K562 (cell line): ENCODE results near the gene PYGM. TPM values are rescaled to one million over a fixed set of nuclear protein-coding genes. Genes with fewer than 3 reads are reported as not detected.

Experiments
- ATAC-seq: fragments of 200-7000 bp; cut with Tn5 transposase; 3 replicates; pipeline ENCODE4 v1.9.1; 2020; ENCODE audit warnings: moderate library complexity
- BruUV-seq: library from RNA; stranded (reverse); fragments of 400-500 nt; replicated peaks from 2 replicates; lab custom pipeline; 2021; lab: Mats Ljungman, UMichigan
- CTCF ChIA-PET: fragments of 300-600 bp; formaldehyde crosslinking; extraction: SDS; loops from one replicate; lab custom pipeline; 2021; ENCODE audit warnings: low intra/inter-chr PET ratio; lab: Yijun Ruan, JAX
- POLR2A ChIA-PET: fragments of 300-600, 350-650 bp; sonication (Branson Sonifier 250); formaldehyde crosslinking; extraction: SDS; loops from one replicate; lab custom pipeline; 2021; ENCODE audit warnings: antibody characterized with exemption, inconsistent platforms; lab: Yijun Ruan, JAX
- DNase-seq, 4 experiments: peaks; one replicate each; pipeline versions ENCODE4 v3.0.0 to v3.0.0-alpha.2; 2011 to 2018; ENCODE audit warnings: low spot score in 3 of 4, mixed read lengths in 3 of 4; ENCODE audit errors: extremely low read depth in 1 of 4
- FAIRE-seq: peaks from 2 replicates; lab custom pipeline; 2011; peaks lifted over from hg19 to GRCh38; lab: Jason Lieb, UNC
- H2AFZ ChIP-seq: 2 replicates; pipeline ENCODE4 v1.6.0; 2011; ENCODE audit warnings: low read depth, low read length, control low read depth, inconsistent platforms
- H3K27ac ChIP-seq: fragments of 200-600 bp; 3 replicates; pipeline ENCODE4 v1.8.0; 2011; ENCODE audit warnings: low read depth, mild to moderate bottlenecking, control low read depth, inconsistent platforms, low read length, moderate library complexity, mixed read lengths; ENCODE audit errors: extremely low read depth
- H3K27me3 ChIP-seq, 2 experiments: fragments of 300-600 bp in 1 of 2; 2 replicates in 1 of 2; 3 replicates in 1 of 2; pipeline versions ENCODE4 v1.6.0 to v1.8.0; 2011; ENCODE audit warnings: inconsistent platforms in 2 of 2, low read length in 2 of 2, mild to moderate bottlenecking in 1 of 2, mixed read lengths in 1 of 2, moderate library complexity in 1 of 2; ENCODE audit not compliant: control insufficient read depth in 2 of 2, insufficient read depth in 2 of 2
- H3K36me3 ChIP-seq: fragments of 300-600 bp; 3 replicates; pipeline ENCODE4 v1.8.0; 2011; ENCODE audit warnings: mild to moderate bottlenecking, low read length, inconsistent platforms; ENCODE audit not compliant: control insufficient read depth, insufficient read depth
- H3K4me1 ChIP-seq, 2 experiments: fragments of 200-600 bp in 1 of 2; replicated peaks in 1 of 2; 2 replicates in 1 of 2; 3 replicates in 1 of 2; pipeline versions ENCODE4 v1.5.1 to v1.8.0; 2011; ENCODE audit warnings: inconsistent platforms in 2 of 2, low read length in 2 of 2, mild to moderate bottlenecking in 1 of 2, mixed read lengths in 1 of 2, moderate library complexity in 1 of 2; ENCODE audit not compliant: control insufficient read depth in 2 of 2, insufficient read depth in 2 of 2
- H3K4me2 ChIP-seq: 2 replicates; pipeline ENCODE4 v1.6.1; 2011; ENCODE audit warnings: low read length, control low read depth, inconsistent platforms, mixed read lengths; ENCODE audit not compliant: insufficient read depth
- H3K4me3 ChIP-seq: fragments of 200-600 bp; sonication (generic), shearing (Covaris generic); 2 replicates; pipeline ENCODE4 v1.5.1; 2016; ENCODE audit warnings: control low read depth, inconsistent platforms
- H3K79me2 ChIP-seq: fragments of 200-600 bp; 3 replicates; pipeline ENCODE4 v1.8.0; 2011; ENCODE audit warnings: low read length, inconsistent platforms; ENCODE audit not compliant: control insufficient read depth, insufficient read depth
- H3K9ac ChIP-seq, 2 experiments: 2 replicates each; pipeline versions ENCODE4 v1.6.0 to v1.6.1; 2011; ENCODE audit warnings: low read depth in 2 of 2, low read length in 2 of 2, control low read depth in 1 of 2, inconsistent platforms in 1 of 2, mild to moderate bottlenecking in 1 of 2, mixed read lengths in 1 of 2; ENCODE audit not compliant: insufficient read depth in 1 of 2
- H3K9me1 ChIP-seq: one replicate; pipeline ENCODE4 v1.6.0; 2011; ENCODE audit warnings: inconsistent platforms, mild to moderate bottlenecking, low read length, moderate library complexity; ENCODE audit not compliant: control insufficient read depth, insufficient read depth
- H3K9me3 ChIP-seq: replicated peaks from 2 replicates; pipeline ENCODE4 v1.5.1; 2011; ENCODE audit warnings: low read depth, low read length, inconsistent platforms; ENCODE audit not compliant: control insufficient read depth, insufficient read depth
- H4K20me1 ChIP-seq: replicated peaks from 2 replicates; pipeline ENCODE4 v1.6.1; 2011; ENCODE audit warnings: low read length, inconsistent platforms, mixed read lengths; ENCODE audit not compliant: control insufficient read depth, insufficient read depth
- AFF4 ChIP-seq: sonication (generic); formaldehyde crosslinking; IDR thresholded peaks from 2 replicates; pipeline ENCODE4 v1.8.0; 2023; ENCODE audit warnings: mild to moderate bottlenecking, missing genetic modification reagents
- BRD4 ChIP-seq: fragments of 200-600 bp; sonication (generic); IDR thresholded peaks from 2 replicates; pipeline ENCODE4 v1.6.1; 2017; ENCODE audit warnings: inconsistent platforms
- CHD1 ChIP-seq: fragments of 200-600 bp; sonication (generic); IDR thresholded peaks from one replicate; pipeline ENCODE4 v1.6.1; 2012; ENCODE audit warnings: mild to moderate bottlenecking, moderate library complexity, low read length, inconsistent platforms
- CREB3 ChIP-seq: fragments of 450-650 bp; conservative IDR thresholded peaks from 2 replicates; pipeline ENCODE4 v1.6.1; 2016; ENCODE audit warnings: missing genetic modification characterization, low read depth, mild to moderate bottlenecking, missing compliant biosample characterization, moderate library complexity
- FOXJ3 ChIP-seq: sonication (generic); formaldehyde crosslinking; IDR thresholded peaks from 2 replicates; pipeline ENCODE4 v1.4.0; 2020; ENCODE audit warnings: mild to moderate bottlenecking, missing genetic modification reagents
- KLF6 ChIP-seq: fragments of 250-450 bp; sonication (Bioruptor Pico); IDR thresholded peaks from 2 replicates; pipeline ENCODE4 v1.4.0; 2020; ENCODE audit warnings: mild to moderate bottlenecking, moderate library complexity, borderline replicate concordance
- L3MBTL2 ChIP-seq: fragments of 450-650 bp; IDR thresholded peaks from 2 replicates; pipeline ENCODE4 v1.6.1; 2016; ENCODE audit warnings: mild to moderate bottlenecking, moderate library complexity
- MYC ChIP-seq, 2 experiments: fragments of 250-450 bp in 1 of 2; sonication (Bioruptor Pico) in 1 of 2; IDR thresholded peaks; 2 replicates each; pipeline versions ENCODE4 v1.5.1 to v1.6.1; 2012 to 2021; ENCODE audit warnings: low read depth in 2 of 2, borderline replicate concordance in 1 of 2, improper control_type of control experiment in 1 of 2, low read length in 1 of 2, mild to moderate bottlenecking in 1 of 2, moderate library complexity in 1 of 2
- NCOR1 ChIP-seq: fragments of 450-650 bp; IDR thresholded peaks from 2 replicates; pipeline ENCODE4 v1.6.1; 2016; ENCODE audit warnings: mild to moderate bottlenecking, moderate library complexity
- PCBP2 ChIP-seq: fragments of 200-400 bp; formaldehyde crosslinking; IDR thresholded peaks from 2 replicates; pipeline ENCODE4 v1.6.1; 2018; ENCODE audit warnings: low read length, low read depth, mild to moderate bottlenecking, moderate library complexity; ENCODE audit not compliant: poor library complexity, severe bottlenecking
- PHF8 ChIP-seq: fragments of 200-600 bp; sonication (generic); IDR thresholded peaks from 2 replicates; pipeline ENCODE4 v1.6.1; 2012; ENCODE audit warnings: mixed run types, mild to moderate bottlenecking, inconsistent platforms, low read length, moderate library complexity, borderline replicate concordance
- PRMT5 ChIP-seq: sonication (generic); formaldehyde crosslinking; IDR thresholded peaks from 2 replicates; pipeline ENCODE4 v1.5.0; 2020; ENCODE audit warnings: missing genetic modification reagents
- RBBP5 ChIP-seq: fragments of 200-600 bp; sonication (generic); IDR thresholded peaks from 2 replicates; pipeline ENCODE4 v1.6.1; 2012; ENCODE audit warnings: borderline replicate concordance, mild to moderate bottlenecking, low read length, control low read depth, inconsistent platforms; ENCODE audit not compliant: insufficient read depth, poor library complexity, severe bottlenecking
- SIN3A ChIP-seq, 2 experiments: fragments of 150-350 bp in 1 of 2; IDR thresholded peaks; 2 replicates each; pipeline ENCODE4 v1.6.1; 2011 to 2016; ENCODE audit warnings: borderline replicate concordance in 2 of 2, low read depth in 2 of 2, low read length in 2 of 2, mild to moderate bottlenecking in 2 of 2, moderate library complexity in 2 of 2; ENCODE audit not compliant: control insufficient read depth in 1 of 2
- SUPT5H ChIP-seq: fragments of 450-650 bp; IDR thresholded peaks from 2 replicates; pipeline ENCODE4 v1.6.1; 2016
- ZFX ChIP-seq: sonication (generic); formaldehyde crosslinking; IDR thresholded peaks from 2 replicates; pipeline ENCODE4 v1.8.0; 2022; ENCODE audit warnings: mild to moderate bottlenecking, missing genetic modification reagents, moderate library complexity
- ZNF263 ChIP-seq: sonication (generic); formaldehyde crosslinking; IDR thresholded peaks from 2 replicates; pipeline ENCODE4 v1.8.0; 2022; ENCODE audit warnings: mild to moderate bottlenecking, missing genetic modification reagents, borderline replicate concordance
- WGBS: fragments of 100-300 bp; shearing (Covaris generic); methylation state at CpG from one replicate; pipeline ENCODE4 v1.1.6; 2016; ENCODE audit warnings: low coverage, mixed read lengths; ENCODE audit not compliant: insufficient coverage; ENCODE audit errors: missing lambda C conversion rate; 5-methylcytosine and 5-hydroxymethylcytosine counted together
- in situ Hi-C: fragments of 300-500 bp; cut with MboI; formaldehyde crosslinking; loops from 4 replicates; pipeline ENCODE4 v1.15.0; 2018; ENCODE audit warnings: inconsistent platforms, mixed read lengths
- intact Hi-C: fragments of 100-400 bp; cut with micrococcal nuclease; formaldehyde crosslinking; loops from 2 replicates; pipeline ENCODE4 v1.14.2; 2022
- polyA plus RNA-seq, 8 experiments: library from polyadenylated mRNA; depleted of rRNA in 4 of 8; stranded (reverse) in 5 of 8; unstranded in 3 of 8; fragments of >200 nt; fragmentation: Nextera tagmentation in 2 of 8; fragmentation: Illumina TruSeq in 1 of 8; extraction: Ambion mirVana in 2 of 8; extraction: Trizol in 1 of 8; gene quantifications; 2 replicates each; pipeline versions ENCODE4 v1.2.1 to v1.2.3, GENCODE V29; 2011 to 2014; ENCODE audit warnings: inconsistent platforms in 1 of 8, missing spikeins in 1 of 8
- total RNA-seq, 7 experiments: library from RNA; depleted of rRNA in 6 of 7; stranded (reverse); fragments of >200 nt in 6 of 7; fragmentation: Illumina TruSeq in 2 of 7; extraction: Trizol in 2 of 7; gene quantifications; 2 replicates each; pipeline versions ENCODE4 v1.2.1 to v1.2.3, GENCODE V29; 2011 to 2021; ENCODE audit warnings: low replicate concordance in 1 of 7

PYGM gene
- total and polyA plus RNA-seq, 9 of the 15 experiments (the other 6 are each of a cell fraction or from before 2014, with no cell fraction given), result 0.07 to 1.5 (median 0.68) TPM

GRCh38 chr11:64778223-64778472, 18.4 kb upstream of the PYGM start:
- FAIRE-seq, result no peak
- H3K27ac ChIP-seq, result peak overlapping the region; percentile 97
- ChIA-PET POLR2A (interaction anchor here (0.7 to 10.8 kb wide), 14 partner anchors 10 to 646 kb away, joined by 3 to 168 read pairs (median 4); partner anchors contain the start of genes ATG2A, MAP4K2, MEN1 and PYGM), CTCF (no interaction called here)
- peak overlapping the region; percentile 75; the same call in 1 of the 2 replicates for H3K4me2 ChIP-seq
- peaks cover 43% of the 10 kb centered on the region for H3K36me3 ChIP-seq
- peak overlapping the region; percentile 67 for H3K4me3 ChIP-seq
- H3K4me1 ChIP-seq, result peaks cover 6 to 18% of the 10 kb centered on the region in 2 experiments; a peak in 3 of 5 replicates
- WGBS, result 0% methylated on average over 10 of the region's 28 CpGs
- in situ Hi-C loops, result no loop called here
- H3K9me3 ChIP-seq, result no peaks in the 10 kb centered on the region
- peak overlapping the region; percentile 95; a peak in 3 of 4 replicates for H3K9ac ChIP-seq
- no TSS peak for BruUV-seq
- ATAC-seq, result peak; percentile 3
- H3K27me3 ChIP-seq, result no peaks in the 10 kb centered on the region
- DNase-seq, result peak in 2 of 4 experiments; percentile 48 to 84
- H3K79me2 ChIP-seq, result peaks cover 49% of the 10 kb centered on the region
- no peak overlapping the region for H2AFZ ChIP-seq
- intact Hi-C loops, result loop anchor here (1.0 to 5.0 kb wide), 3 partner anchors 25 to 109 kb away; partner anchors contain the start of gene MAP4K2
- peaks cover 29% of the 10 kb centered on the region for H4K20me1 ChIP-seq
- peaks cover 9% of the 10 kb centered on the region for H3K9me1 ChIP-seq
- TF ChIP-seq BRD4 (peak; percentile 62; the same call in 1 of the 2 replicates), ZFX (peak; percentile 77), AFF4 (CRISPR knock-in tag) (0 out of 2 replicates have a peak, but pooled peaks have one; percentile 74), KLF6 (CRISPR knock-in tag) (no peak), ZNF263 (CRISPR knock-in tag) (0 out of 2 replicates have a peak, but pooled peaks have one; percentile 53), L3MBTL2 (peak; percentile 53; the same call in 1 of the 2 replicates), PCBP2 (peak; percentile 35), RBBP5 (no peak), FOXJ3 (CRISPR knock-in tag) (no peak), PRMT5 (no peak), NCOR1 (0 out of 2 replicates have a peak, but pooled peaks have one; percentile 6), SIN3A (IDR thresholded peaks at IDR 0.05; ENCODE audit: borderline replicate concordance in 2 of 2, control insufficient read depth in 1 of 2, low read depth in 2 of 2, low read length in 2 of 2) (peak in 1 of 2 experiments; percentile 65; a peak in 2 of 4 replicates), CHD1 (peak; percentile 91), SUPT5H (peak; percentile 81), PHF8 (peak; percentile 79; the same call in 1 of the 2 replicates), MYC (IDR thresholded peaks at IDR 0.05; ENCODE audit: low read depth, low read length) (peak; percentile 32; the same call in 1 of the 2 replicates), MYC (CRISPR knock-in tag; IDR thresholded peaks at IDR 0.05; ENCODE audit: borderline replicate concordance, low read depth) (no peak), CREB3 (tag) (no peak)
